ENCODE data around the gene SATB2. TPM values are rescaled to one million over a fixed set of nuclear protein-coding genes. Genes with fewer than 3 reads are reported as not detected.

Gene SATB2
- total RNA-seq, 1 donor from 2014 or later = 10.1 TPM

DNA sequence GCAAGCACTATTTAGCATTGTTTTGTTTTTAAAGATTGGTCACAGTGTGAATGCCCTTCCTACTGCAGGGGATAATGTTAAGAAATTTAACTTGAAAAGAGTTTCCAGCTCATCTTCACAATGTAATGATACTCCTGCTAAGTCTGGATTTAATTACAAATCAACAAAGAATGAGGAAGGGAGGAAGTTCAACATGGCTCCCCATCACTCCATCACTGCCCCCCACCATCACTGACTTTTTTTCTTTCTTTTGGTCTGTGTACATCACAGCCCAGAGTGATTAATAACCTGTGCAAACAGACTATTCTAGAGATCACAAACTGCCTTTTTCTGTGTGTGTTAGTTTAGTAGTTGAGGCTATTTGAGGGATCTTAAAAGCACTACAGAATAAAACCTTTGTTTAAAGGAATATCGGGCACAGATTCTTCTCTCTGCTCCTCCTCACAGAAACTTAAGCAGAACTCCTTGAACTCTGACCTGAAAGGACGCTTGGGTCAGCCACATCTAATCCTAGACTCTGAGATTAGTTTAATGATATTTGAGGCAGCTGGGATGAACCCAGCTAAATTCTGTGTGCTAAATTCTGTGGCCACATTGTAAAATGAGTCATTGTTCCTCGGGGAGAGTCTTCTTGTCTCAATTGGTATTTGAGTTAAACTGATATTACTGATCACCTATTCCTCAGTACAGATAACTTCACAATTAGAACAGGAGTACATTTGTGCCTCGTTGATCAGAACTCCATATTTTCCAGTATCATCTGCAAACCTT is 47.8 kb downstream of the SATB2 start:
- no peak for TF ChIP-seq CTCF (conservative IDR thresholded peaks at IDR 0.05)
- no peak overlapping the region for H3K27ac Mint-ChIP-seq (ENCODE audit: unreplicated experiment)
- no peak overlapping the region for H3K4me3 Mint-ChIP-seq
- no peaks in the 10 kb centered on the region for H3K9me3 Mint-ChIP-seq
- peaks cover 26% of the 10 kb centered on the region for H3K4me1 Mint-ChIP-seq
- H3K27me3 Mint-ChIP-seq (ENCODE audit: low read depth) = no peaks in the 10 kb centered on the region
- no peak for DNase-seq (ENCODE audit: low read depth, low spot score)
- H3K36me3 Mint-ChIP-seq (ENCODE audit: low read depth) = no peaks in the 10 kb centered on the region

DNA sequence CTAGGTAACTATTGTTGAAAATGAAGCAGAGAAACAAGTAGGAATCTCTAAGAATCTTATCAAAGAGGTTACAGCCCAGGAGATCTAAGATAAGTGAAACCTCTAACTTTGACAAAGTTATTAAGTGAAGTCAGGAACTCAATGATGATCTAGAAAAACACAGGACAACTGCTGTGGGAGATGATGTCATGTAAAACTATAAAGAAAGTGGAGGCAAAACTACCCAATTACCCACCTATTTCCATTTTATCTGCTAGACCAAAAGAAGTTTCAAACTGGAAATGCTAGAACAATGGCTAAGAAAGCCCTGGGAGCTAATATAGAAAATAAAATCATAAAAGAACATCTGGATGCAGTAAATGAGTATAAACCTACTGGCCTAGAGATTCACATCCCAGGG is 50.3 kb downstream of the SATB2 start:
- H3K9me3 Mint-ChIP-seq = no peaks in the 10 kb centered on the region
- no peak overlapping the region for H3K27ac Mint-ChIP-seq (ENCODE audit: unreplicated experiment)
- H3K27me3 Mint-ChIP-seq (ENCODE audit: low read depth) = no peaks in the 10 kb centered on the region
- H3K36me3 Mint-ChIP-seq (ENCODE audit: low read depth) = no peaks in the 10 kb centered on the region
- H3K4me1 Mint-ChIP-seq = peaks cover 26% of the 10 kb centered on the region
- TF ChIP-seq CTCF (conservative IDR thresholded peaks at IDR 0.05) = no peak
- H3K4me3 Mint-ChIP-seq = no peak overlapping the region
- no peak for DNase-seq (ENCODE audit: low read depth, low spot score)

- no peak overlapping the region for H3K4me3 Mint-ChIP-seq
- H3K27me3 Mint-ChIP-seq (ENCODE audit: low read depth) = no peaks in the 10 kb centered on the region
- H3K36me3 Mint-ChIP-seq (ENCODE audit: low read depth) = no peaks in the 10 kb centered on the region
- H3K9me3 Mint-ChIP-seq = peaks cover 3% of the 10 kb centered on the region
- no peak overlapping the region for H3K27ac Mint-ChIP-seq (ENCODE audit: unreplicated experiment)
- peak; percentile 42 for TF ChIP-seq CTCF (conservative IDR thresholded peaks at IDR 0.05)
- H3K4me1 Mint-ChIP-seq = peaks cover 7% of the 10 kb centered on the region
- DNase-seq (ENCODE audit: low read depth, low spot score) = no peak
These were observed 52.5 kb downstream of the SATB2 start for GRCh38 chr2:199405241-199405640.

DNA sequence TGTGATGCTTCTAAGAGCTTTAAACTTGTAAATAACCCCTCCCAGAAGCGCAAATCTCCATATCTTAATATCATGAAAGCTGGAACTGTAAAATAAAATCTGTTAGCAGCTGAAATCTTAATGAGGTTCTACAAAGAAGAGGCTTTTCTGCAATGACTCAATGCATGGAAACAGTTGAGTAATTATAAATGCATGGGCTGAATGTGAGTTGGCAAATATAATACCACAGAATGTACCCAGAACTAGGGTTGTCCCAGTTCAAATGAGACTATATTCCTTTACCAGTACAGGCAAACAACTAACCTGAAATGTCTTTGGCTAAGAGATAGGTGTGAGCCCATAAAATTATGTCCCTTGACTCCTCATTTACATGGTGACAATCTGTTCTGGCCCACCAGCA is 52.9 kb downstream of the SATB2 start:
- no peak for TF ChIP-seq CTCF (conservative IDR thresholded peaks at IDR 0.05)
- no peak overlapping the region for H3K4me3 Mint-ChIP-seq
- H3K27me3 Mint-ChIP-seq (ENCODE audit: low read depth) = no peaks in the 10 kb centered on the region
- no peak for DNase-seq (ENCODE audit: low read depth, low spot score)
- H3K36me3 Mint-ChIP-seq (ENCODE audit: low read depth) = no peaks in the 10 kb centered on the region
- H3K27ac Mint-ChIP-seq (ENCODE audit: unreplicated experiment) = no peak overlapping the region
- H3K4me1 Mint-ChIP-seq = peaks cover 3% of the 10 kb centered on the region
- peaks cover 3% of the 10 kb centered on the region for H3K9me3 Mint-ChIP-seq

GRCh38 chr2:199395311-199395710 is 62.4 kb downstream of the SATB2 start:
- no peak for DNase-seq (ENCODE audit: low read depth, low spot score)
- peaks cover 2% of the 10 kb centered on the region for H3K36me3 Mint-ChIP-seq (ENCODE audit: low read depth)
- H3K4me1 Mint-ChIP-seq = no peaks in the 10 kb centered on the region
- TF ChIP-seq CTCF (conservative IDR thresholded peaks at IDR 0.05) = no peak
- no peak overlapping the region for H3K27ac Mint-ChIP-seq (ENCODE audit: unreplicated experiment)
- no peaks in the 10 kb centered on the region for H3K27me3 Mint-ChIP-seq (ENCODE audit: low read depth)
- peaks cover 4% of the 10 kb centered on the region for H3K9me3 Mint-ChIP-seq
- H3K4me3 Mint-ChIP-seq = no peak overlapping the region
